ENCODE results near the gene CARHSP1.

GRCh38 chr16:8868416-8869211 lies at the start of gene CARHSP1:
- TF ChIP-seq CTCF (IDR thresholded peaks at IDR 0.05; ENCODE audit: control extremely low read depth in 1 of 3, insufficient read depth in 1 of 3, low read depth in 1 of 3, low read length in 3 of 3) (no peak), CEBPB (IDR thresholded peaks at IDR 0.05; ENCODE audit: low read depth, low read length) (no peak), RXRA (IDR thresholded peaks at IDR 0.05; ENCODE audit: insufficient read depth, low read depth, low read length) (no peak), USF2 (IDR thresholded peaks at IDR 0.05; ENCODE audit: low read length) (no peak)
